A549 (cell line): ENCODE measurements around the gene CREBZF. TPM values are rescaled to one million over a fixed set of nuclear protein-coding genes. Genes with fewer than 3 reads are reported as not detected.
"Not testable (repeated sequence)": the region's sequence is repeated elsewhere in the genome, so short reads cannot be mapped to it uniquely, and the experiment has no call there.

Experiments used
- ATAC-seq, 2 experiments: fragments of 200-7000 bp in 1 of 2; fragments of >200 bp in 1 of 2; cut with Nextera tagmentation in 1 of 2; cut with Tn5 transposase in 1 of 2; 3 replicates each; pipeline versions ENCODE4 v1.8.0 to v1.9.1; 2018 to 2020; ENCODE audit warnings: mild to moderate bottlenecking in 1 of 2, moderate library complexity in 1 of 2
- CTCF ChIA-PET: fragments of 300-600 bp; sonication (Branson Sonifier 250); formaldehyde crosslinking; extraction: SDS; loops from one replicate; lab custom pipeline; 2021; ENCODE audit warnings: antibody characterized with exemption, inconsistent platforms; lab: Yijun Ruan, JAX
- POLR2A ChIA-PET: fragments of 350-600 bp; formaldehyde crosslinking; extraction: SDS; loops from one replicate; lab custom pipeline; 2021; ENCODE audit warnings: antibody characterized with exemption, inconsistent platforms; lab: Yijun Ruan, JAX
- DNase-seq, 2 experiments: peaks; one replicate each; pipeline versions ENCODE4 v3.0.0 to v3.0.0-alpha.2; 2011 to 2016; ENCODE audit warnings: low read depth in 1 of 2, low spot score in 1 of 2
- FAIRE-seq: peaks from 2 replicates; lab custom pipeline; 2011; peaks lifted over from hg19 to GRCh38; lab: Jason Lieb, UNC
- H3K27ac ChIP-seq, 2 experiments: fragments of >200 bp; sonication (Bioruptor Twin); formaldehyde crosslinking; 3 replicates each; pipeline ENCODE4 v1.5.1; 2016 to 2017
- H3K4me1 ChIP-seq: fragments of >200 bp; sonication (Bioruptor Twin); formaldehyde crosslinking; 3 replicates; pipeline ENCODE4 v1.6.1; 2016
- H3K4me2 ChIP-seq: fragments of >200 bp; sonication (Bioruptor Twin); formaldehyde crosslinking; 3 replicates; pipeline ENCODE4 v1.6.1; 2016
- H3K4me3 ChIP-seq: fragments of >200 bp; sonication (Bioruptor Twin); formaldehyde crosslinking; 3 replicates; pipeline ENCODE4 v1.5.1; 2016
- H3K9me3 ChIP-seq: fragments of >200 bp; sonication (Bioruptor Twin); formaldehyde crosslinking; 3 replicates; pipeline ENCODE4 v1.6.1; 2016
- BHLHE40 ChIP-seq: IDR thresholded peaks from 2 replicates; pipeline ENCODE4 v1.6.1; 2012; ENCODE audit warnings: low read depth, low read length, inconsistent platforms
- CEBPB ChIP-seq, 2 experiments: fragments of >200 bp in 1 of 2; sonication (Bioruptor Twin) in 1 of 2; formaldehyde crosslinking in 1 of 2; IDR thresholded peaks; 2 replicates each; pipeline ENCODE4 v1.6.1; 2012 to 2016
- HDAC2 ChIP-seq: fragments of 200-600 bp; sonication (generic); IDR thresholded peaks from 2 replicates; pipeline ENCODE4 v1.6.1; 2016
- KDM1A ChIP-seq: fragments of 200-600 bp; sonication (generic); IDR thresholded peaks from 2 replicates; pipeline ENCODE4 v1.6.1; 2016; ENCODE audit warnings: low read depth, mild to moderate bottlenecking
- NFE2L2 ChIP-seq: fragments of 150-350 bp; conservative IDR thresholded peaks from 2 replicates; pipeline ENCODE4 v1.6.1; 2014; ENCODE audit warnings: low read length
- NR3C1 ChIP-seq: fragments of >200 bp; sonication (Bioruptor Twin); formaldehyde crosslinking; IDR thresholded peaks from 3 replicates; pipeline ENCODE4 v1.6.1; 2017
- ZNF302 ChIP-seq: fragments of 250-450 bp; sonication (Bioruptor Pico); IDR thresholded peaks from 2 replicates; pipeline ENCODE4 v1.9.0; 2021; ENCODE audit warnings: inconsistent platforms, mild to moderate bottlenecking, moderate library complexity
- WGBS: methylation state at CpG from one replicate; pipeline ENCODE4 v1.1.6; 2017; ENCODE audit errors: missing lambda C conversion rate; 5-methylcytosine and 5-hydroxymethylcytosine counted together
- polyA plus RNA-seq, 4 experiments: library from polyadenylated mRNA; depleted of rRNA in 3 of 4; stranded (reverse); fragments of >200 nt; fragmentation: RNase III in 1 of 4; extraction: RNeasy Plus Mini Kit Qiagen cat#74134 plus additional on column Dnase treatment in 1 of 4; gene quantifications; 2 replicates in 3 of 4; 3 replicates in 1 of 4; pipeline ENCODE4 v1.2.3, GENCODE V29; 2011 to 2017

CREBZF gene
- polyA plus RNA-seq, 2 of the 4 experiments (the other 2 are of a cell fraction), result 57.8 to 61.8 TPM

- Histone ChIP-seq H3K4me1 (no peaks in the 10 kb centered on the region), H3K9me3 (no peaks in the 10 kb centered on the region), H3K4me3 (no peak overlapping the region), H3K4me2 (no peak overlapping the region), H3K27ac (no peak overlapping the region)
- 78% methylated on average over 3 of the region's 3 CpGs for WGBS
- ChIA-PET POLR2A (no interaction called here), CTCF (interaction anchor here (1.5 kb wide), 1 partner anchor 234 kb away, joined by 5 read pairs; the partner anchor contains the start of gene CCDC83)
- no peak for FAIRE-seq
- no peak for ATAC-seq
- TF ChIP-seq NR3C1, result no peak
- TF ChIP-seq KDM1A, result no peak
- TF ChIP-seq BHLHE40, result no peak
- no peak for TF ChIP-seq CEBPB (IDR thresholded peaks at IDR 0.05)
- DNase-seq, result no peak
Measured at GRCh38 chr11:85620256-85620655, 44.7 kb downstream of the CREBZF start.

DNA sequence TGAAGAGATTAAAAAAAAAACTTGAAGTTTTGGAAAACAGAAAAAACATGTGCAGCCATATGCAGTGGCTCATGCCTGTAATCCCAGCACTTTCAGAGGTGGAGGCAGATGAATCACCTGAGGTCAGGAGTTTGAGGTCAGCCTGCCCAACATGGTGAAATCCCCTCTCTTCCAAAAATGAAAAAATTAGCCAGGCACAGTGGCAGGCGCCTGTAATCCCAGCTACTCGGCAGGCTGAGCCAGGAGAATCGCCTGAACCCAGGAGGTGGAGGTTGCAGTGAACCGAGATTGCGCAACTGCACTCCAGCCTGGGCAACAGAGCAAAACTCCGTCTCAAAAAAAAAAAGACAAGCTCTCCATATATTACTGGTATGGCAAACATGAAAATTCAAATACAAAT, 45.4 kb downstream of the CREBZF start:
- WGBS, result 74% methylated on average over 6 of the region's 6 CpGs

GRCh38 chr11:85611643-85612042, 53.3 kb downstream of the CREBZF start:
- H3K4me2 ChIP-seq, POLR2A ChIA-PET, FAIRE-seq: not testable (repeated sequence)

More for the DNA sequence above, 45.4 kb downstream of the CREBZF start:
- H3K4me2 ChIP-seq, result no peak overlapping the region
- no peaks in the 10 kb centered on the region for H3K4me1 ChIP-seq
- TF ChIP-seq HDAC2 (no peak), NFE2L2 (no peak), CEBPB (IDR thresholded peaks at IDR 0.05) (peak; percentile 88 to 93), ZNF302 (CRISPR knock-in tag) (no peak)
- TF ChIP-seq, all 56 proteins: peak for 1
- POLR2A ChIA-PET, result no interaction called here
- Histone ChIP-seq H3K4me3 (no peak overlapping the region), H3K9me3 (no peaks in the 10 kb centered on the region), H3K27ac (no peak overlapping the region)
- DNase-seq (no peak), ATAC-seq (no peak), FAIRE-seq (no peak)
- CTCF ChIA-PET, result no interaction called here

More at GRCh38 chr11:85611643-85612042, 53.3 kb downstream of the CREBZF start:
- H3K27ac ChIP-seq, H3K4me3 ChIP-seq, CTCF ChIA-PET, H3K4me1 ChIP-seq, ATAC-seq, DNase-seq, H3K9me3 ChIP-seq: not testable (repeated sequence)
- 57% methylated on average over 2 of the region's 2 CpGs for WGBS

Other genes with a start within 250 kb of the CREBZF start
- gene DLG2, start 37.8 kb downstream of the CREBZF start, polyA plus RNA-seq (2011; rRNA removed), result 0.66 and 0.79 TPM in 2 replicates
- 0.26 to 0.40 TPM (median 0.31 TPM) in 3 replicates for gene DLG2, start 37.8 kb downstream of the CREBZF start, polyA plus RNA-seq (2017; fragmentation: RNase III; extraction: RNeasy Plus Mini Kit Qiagen cat#74134 plus additional on column Dnase treatment)
- gene TMEM126B, start 36.5 kb downstream of the CREBZF start, polyA plus RNA-seq (2011; rRNA removed), result 88.9 and 114 TPM in 2 replicates
- 70.6 to 82.4 TPM (median 75.0 TPM) in 3 replicates for gene TMEM126B, start 36.5 kb downstream of the CREBZF start, polyA plus RNA-seq (2017; fragmentation: RNase III; extraction: RNeasy Plus Mini Kit Qiagen cat#74134 plus additional on column Dnase treatment)
- 101 and 123 TPM in 2 replicates for gene TMEM126A, start 17.2 kb downstream of the CREBZF start, polyA plus RNA-seq (2011; rRNA removed)
- 74.9 to 79.4 TPM (median 76.2 TPM) in 3 replicates for gene TMEM126A, start 17.2 kb downstream of the CREBZF start, polyA plus RNA-seq (2017; fragmentation: RNase III; extraction: RNeasy Plus Mini Kit Qiagen cat#74134 plus additional on column Dnase treatment)
- 0.05 and 0.07 TPM in 2 replicates for gene CCDC89, start 21.1 kb upstream of the CREBZF start, polyA plus RNA-seq (2011; rRNA removed)
- gene CCDC89, start 21.1 kb upstream of the CREBZF start, polyA plus RNA-seq (2017; fragmentation: RNase III; extraction: RNeasy Plus Mini Kit Qiagen cat#74134 plus additional on column Dnase treatment), result not detected in 3 replicates
- gene SYTL2, start 146.0 kb upstream of the CREBZF start, polyA plus RNA-seq (2011; rRNA removed), result 34.2 and 41.6 TPM in 2 replicates
- gene SYTL2, start 146.0 kb upstream of the CREBZF start, polyA plus RNA-seq (2017; fragmentation: RNase III; extraction: RNeasy Plus Mini Kit Qiagen cat#74134 plus additional on column Dnase treatment), result 10.8 to 15.5 TPM (median 11.6 TPM) in 3 replicates
- gene CCDC83, start 190.3 kb upstream of the CREBZF start, polyA plus RNA-seq (2011; rRNA removed), result not detected in 2 replicates
- not detected in 3 replicates for gene CCDC83, start 190.3 kb upstream of the CREBZF start, polyA plus RNA-seq (2017; fragmentation: RNase III; extraction: RNeasy Plus Mini Kit Qiagen cat#74134 plus additional on column Dnase treatment)